ENCODE measurements around the gene TUBE1.

GRCh38 chr6:112096901-112097300 lies 9.6 kb upstream of the TUBE1 start:
- TF ChIP-seq CTCF (IDR thresholded peaks at IDR 0.05) (no peak), POLR2A (IDR thresholded peaks at IDR 0.05) (no peak)
